Lung (tissue), 12 donors: Measurements from ENCODE around the gene CSMD2. TPM values are rescaled to one million over a fixed set of nuclear protein-coding genes. Genes with fewer than 3 reads are reported as not detected.

Experiments
- ATAC-seq: fragments of 200-7000 bp; cut with Tn5 transposase; one replicate; pipeline ENCODE4 v1.9.1; 2020; ENCODE audit warnings: moderate number of reproducible peaks; ENCODE audit not compliant: insufficient read depth, low FRiP score
- DNase-seq, 3 donors: peaks; one replicate each; pipeline ENCODE4 v3.0.0-alpha.2; 2013 to 2017
- H3K27ac ChIP-seq, 2 donors: one replicate each; pipeline ENCODE4 v1.5.1; 2013; ENCODE audit warnings: mild to moderate bottlenecking in 2 of 2, moderate library complexity in 2 of 2, control low read depth in 1 of 2, inconsistent platforms in 1 of 2, low read depth in 1 of 2, low read length in 1 of 2
- H3K27me3 ChIP-seq, 3 donors: one replicate each; pipeline ENCODE4 v1.5.1; 2013; ENCODE audit warnings: low read length in 2 of 3; ENCODE audit not compliant: control insufficient read depth in 3 of 3, insufficient read depth in 3 of 3
- H3K36me3 ChIP-seq, 4 donors: one replicate each; pipeline ENCODE4 v1.5.1; 2013; ENCODE audit warnings: low read length in 4 of 4, mild to moderate bottlenecking in 1 of 4, moderate library complexity in 1 of 4; ENCODE audit not compliant: control insufficient read depth in 4 of 4, insufficient read depth in 4 of 4
- H3K4me1 ChIP-seq, 5 donors: one replicate each; pipeline ENCODE4 v1.5.1; 2013; ENCODE audit warnings: low read length in 5 of 5, mild to moderate bottlenecking in 2 of 5, moderate library complexity in 1 of 5; ENCODE audit not compliant: control insufficient read depth in 5 of 5, insufficient read depth in 5 of 5
- H3K4me3 ChIP-seq: one replicate; pipeline ENCODE4 v1.5.1; 2013; ENCODE audit warnings: mild to moderate bottlenecking, control low read depth, moderate library complexity
- H3K9ac ChIP-seq, 2 donors: one replicate each; pipeline ENCODE4 v1.5.1; 2013; ENCODE audit warnings: low read length in 2 of 2, control low read depth in 1 of 2; ENCODE audit not compliant: insufficient read depth in 1 of 2
- H3K9me3 ChIP-seq, 4 donors: one replicate each; pipeline ENCODE4 v1.5.1; 2013; ENCODE audit warnings: low read length in 3 of 4, mild to moderate bottlenecking in 1 of 4, moderate library complexity in 1 of 4; ENCODE audit not compliant: control insufficient read depth in 4 of 4, insufficient read depth in 3 of 4
- CTCF ChIP-seq: IDR thresholded peaks from 2 replicates; pipeline ENCODE4 v1.5.1; 2012; ENCODE audit warnings: mild to moderate bottlenecking; ENCODE audit errors: control extremely low read depth, extremely low read depth
- WGBS, 2 donors: extraction: QIAGEN DNeasy Blood & Tissue Kit; methylation state at CpG; one replicate each; pipeline ENCODE4 v1.1.7; 2013; 5-methylcytosine and 5-hydroxymethylcytosine counted together
- polyA plus RNA-seq, 2 donors: library from polyadenylated mRNA; stranded (reverse); fragments of 200-250 nt; gene quantifications; one replicate each; pipeline ENCODE4 v1.2.1, GENCODE V29; 2013
- total RNA-seq, 2 donors: library from RNA; depleted of rRNA in 1 of 2; stranded (reverse); fragments of >200 nt in 1 of 2; gene quantifications; one replicate each; pipeline ENCODE4 v1.2.1, GENCODE V29; 2014 to 2021
- donor health status: control.
- donor health status: control.
- donor health status: Bipolar disorder and iron deficiency.
- donor health status: healthy.
- donor health status: DM: yes; HTN: yes; CAD: no.

The CSMD2 gene
- total and polyA plus RNA-seq, 4 donors: 0.11 to 1.2 (median 0.39) TPM

- Histone ChIP-seq H3K27ac (no peak overlapping the region), H3K36me3 (no peaks in the 10 kb centered on the region), H3K4me1 (no peaks in the 10 kb centered on the region), H3K9ac (no peak overlapping the region), H3K4me3 (no peak overlapping the region), H3K27me3 (peaks cover 0 to under 1% (median 0%) of the 10 kb centered on the region in 3 donors), H3K9me3 (no peaks in the 10 kb centered on the region)
- TF ChIP-seq CTCF: no peak
- WGBS, 2 donors: 85 to 87% methylated on average over 4 of the region's 4 CpGs
- no peak for ATAC-seq
- no peak for DNase-seq
Observed at GRCh38 chr1:33745942-33746341, 419.1 kb downstream of the CSMD2 start.

GRCh38 chr1:33743221-33743998 is 421.6 kb downstream of the CSMD2 start:
- H3K9me3 ChIP-seq: peaks cover 0 to 1% (median 0%) of the 10 kb centered on the region in 4 donors
- H3K4me3 ChIP-seq: no peak overlapping the region
- H3K27ac ChIP-seq: no peak overlapping the region
- no peak for TF ChIP-seq CTCF
- H3K9ac ChIP-seq: no peak overlapping the region
- no peaks in the 10 kb centered on the region for H3K36me3 ChIP-seq
- peaks cover 0 to 7% (median 4%) of the 10 kb centered on the region in 3 donors for H3K27me3 ChIP-seq
- WGBS, 2 donors: 92 to 93% methylated on average over 13 of the region's 13 CpGs
- H3K4me1 ChIP-seq: no peaks in the 10 kb centered on the region
- ATAC-seq: no peak
- DNase-seq: no peak

- TF ChIP-seq CTCF: no peak
- H3K9me3 ChIP-seq: peaks cover 0 to 1% (median 0%) of the 10 kb centered on the region in 4 donors
- H3K27me3 ChIP-seq: peaks cover 0 to 7% (median 4%) of the 10 kb centered on the region in 3 donors
- H3K36me3 ChIP-seq: no peaks in the 10 kb centered on the region
- H3K9ac ChIP-seq: no peak overlapping the region
- ATAC-seq (no peak), DNase-seq (no peak)
- H3K27ac ChIP-seq: no peak overlapping the region
- no peaks in the 10 kb centered on the region for H3K4me1 ChIP-seq
- H3K4me3 ChIP-seq: no peak overlapping the region
- WGBS, 2 donors: 90 to 94% methylated on average over 3 of the region's 3 CpGs
Observed at GRCh38 chr1:33742663-33743062, 422.4 kb downstream of the CSMD2 start.
